GM19395 (cell line): Measurements from ENCODE around the gene ORC2.
"Not testable (repeated sequence)": the region's sequence is repeated elsewhere in the genome, so short reads cannot be mapped to it uniquely, and the experiment has no call there.

Experiments used
- ATAC-seq: cut with Tn5 transposase; IDR thresholded peaks from one replicate; pipeline ENCODE4 v1.9.1; 2021; ENCODE audit warnings: mild to moderate bottlenecking, moderate library complexity; ENCODE audit not compliant: unreplicated experiment

ORC2 gene

GRCh38 chr2:200939832-200940231, 23.6 kb downstream of the ORC2 start:
- no peak for ATAC-seq

DNA sequence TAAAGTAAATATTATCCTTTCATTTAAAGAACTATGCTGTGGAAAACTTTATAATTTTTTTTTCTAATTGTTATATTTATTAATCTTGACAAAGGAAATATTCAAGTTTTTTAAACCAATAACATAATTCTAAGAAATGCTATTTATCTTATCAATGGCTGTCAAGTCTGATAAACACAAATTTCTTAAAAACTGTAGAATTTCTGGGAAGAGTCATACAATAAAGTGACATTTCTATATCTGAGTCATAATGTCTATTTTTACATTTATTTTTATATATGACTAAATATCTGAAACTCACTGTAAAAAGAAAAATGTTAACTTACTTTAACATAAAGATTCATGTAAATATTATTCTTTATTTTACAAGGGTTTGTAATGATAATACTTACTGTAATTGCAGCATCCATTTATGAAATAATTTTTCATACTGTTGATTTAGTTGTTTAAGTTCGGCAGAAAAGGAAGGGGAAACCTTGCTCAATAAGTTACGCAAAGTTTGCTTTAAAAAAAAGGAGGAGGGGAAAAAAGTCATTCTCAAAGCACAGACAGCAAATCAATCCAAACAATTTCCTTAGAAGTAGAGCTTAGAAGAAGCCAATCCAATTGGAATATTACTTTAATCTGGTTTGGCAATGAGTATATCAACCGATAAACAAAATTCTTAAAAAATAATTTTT, 32.4 kb downstream of the ORC2 start:
- no peak for ATAC-seq

GRCh38 chr2:200929334-200930249, 33.9 kb downstream of the ORC2 start:
- ATAC-seq = no peak

GRCh38 chr2:200922439-200922838, 41.0 kb downstream of the ORC2 start:
- no peak for ATAC-seq

GRCh38 chr2:200913654-200914053, 49.8 kb downstream of the ORC2 start:
- no peak for ATAC-seq

DNA sequence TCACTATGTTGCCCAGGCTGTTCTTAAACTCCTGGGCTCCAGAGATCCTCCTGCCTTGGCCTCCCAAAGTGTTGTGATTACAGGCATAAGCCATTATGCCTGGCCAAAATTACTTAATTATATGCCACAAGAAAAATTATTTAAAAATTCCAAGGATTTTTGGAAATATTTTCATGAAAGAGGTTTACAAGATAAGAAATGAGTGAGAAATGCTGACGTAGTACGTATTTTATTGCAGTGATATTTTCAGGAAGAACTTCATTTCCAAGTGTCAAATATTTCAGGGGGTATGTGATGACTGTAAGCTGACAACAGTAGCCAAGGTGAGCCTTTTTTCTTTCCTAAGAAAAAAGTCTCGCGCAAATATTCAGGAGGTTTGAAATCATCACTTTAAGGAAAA, 53.5 kb downstream of the ORC2 start:
- ATAC-seq = no peak

DNA sequence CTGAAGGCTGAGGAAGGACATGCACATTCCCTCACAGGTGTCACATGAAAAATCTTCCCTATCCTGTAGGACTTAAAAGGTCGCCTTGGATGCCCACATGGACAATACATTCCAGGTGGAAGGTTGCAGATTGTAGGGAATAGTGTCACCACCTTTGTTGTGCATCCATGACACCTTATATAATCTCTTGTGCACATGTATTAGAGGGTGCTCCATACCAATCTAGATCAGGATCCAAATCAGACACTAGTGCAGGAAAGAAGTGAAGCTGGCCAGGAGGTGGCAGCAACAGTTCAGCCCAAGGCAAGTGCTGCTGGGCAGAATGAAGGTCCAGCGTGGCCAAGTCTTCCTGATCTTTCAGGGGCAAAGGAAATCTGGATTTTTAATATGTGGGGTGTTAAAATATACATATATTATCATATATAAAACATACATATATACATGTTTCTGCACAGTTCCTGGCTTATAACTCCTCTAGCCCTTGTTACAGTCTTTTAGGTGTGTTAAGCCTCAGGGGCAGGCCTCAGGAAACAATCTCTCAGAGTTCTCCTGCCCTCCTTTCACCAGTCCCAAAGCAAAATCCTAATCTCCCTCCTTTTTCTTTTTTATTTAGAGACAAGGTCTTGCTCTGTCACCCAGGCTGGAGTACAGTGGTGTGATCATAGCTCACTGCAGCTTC, 57.7 kb downstream of the ORC2 start:
- no peak for ATAC-seq

- ATAC-seq = peak; percentile 99
Measured at GRCh38 chr2:200901459-200902072, 61.9 kb downstream of the ORC2 start.

DNA sequence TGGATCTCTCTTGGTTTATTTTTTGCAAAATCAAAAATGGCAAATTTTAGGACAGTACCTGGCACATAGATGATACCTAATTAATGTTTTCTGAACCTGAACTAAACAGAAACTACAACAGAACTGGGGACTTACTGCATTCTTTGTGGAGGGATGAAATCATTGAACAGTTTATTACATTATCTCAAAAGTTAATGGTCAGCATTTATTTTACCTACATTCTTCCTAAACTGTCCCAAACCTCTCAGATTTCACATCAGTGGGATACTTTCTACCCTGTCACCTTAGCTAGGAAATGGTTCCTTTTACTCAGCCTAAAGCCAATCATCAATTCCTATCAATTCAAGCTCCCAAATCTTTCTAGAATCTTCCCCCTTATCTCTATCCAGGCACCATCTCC, 64.0 kb downstream of the ORC2 start:
- ATAC-seq = no peak

GRCh38 chr2:200888704-200889625, 74.5 kb downstream of the ORC2 start, which contains the start of the genes NIF3L1 and PPIL3:
Gene NIF3L1, plus strand, starts transcription at chr2:200889371. Its CDS starts 2,573 bp downstream, at chr2:200891944.
Gene PPIL3, minus strand, starts transcription at chr2:200889077. Its CDS starts 1,462 bp downstream, at chr2:200887615.
- peak; percentile 88 for ATAC-seq

GRCh38 chr2:200881715-200882249, 81.7 kb downstream of the ORC2 start:
- ATAC-seq = not testable (repeated sequence)

- no peak for ATAC-seq
Measured at GRCh38 chr2:200878289-200878880, 85.1 kb downstream of the ORC2 start.

- no peak for ATAC-seq
Measured at GRCh38 chr2:200877443-200877842, 86.0 kb downstream of the ORC2 start.

- ATAC-seq = no peak
Measured at GRCh38 chr2:200873560-200873959, 89.9 kb downstream of the ORC2 start.

DNA sequence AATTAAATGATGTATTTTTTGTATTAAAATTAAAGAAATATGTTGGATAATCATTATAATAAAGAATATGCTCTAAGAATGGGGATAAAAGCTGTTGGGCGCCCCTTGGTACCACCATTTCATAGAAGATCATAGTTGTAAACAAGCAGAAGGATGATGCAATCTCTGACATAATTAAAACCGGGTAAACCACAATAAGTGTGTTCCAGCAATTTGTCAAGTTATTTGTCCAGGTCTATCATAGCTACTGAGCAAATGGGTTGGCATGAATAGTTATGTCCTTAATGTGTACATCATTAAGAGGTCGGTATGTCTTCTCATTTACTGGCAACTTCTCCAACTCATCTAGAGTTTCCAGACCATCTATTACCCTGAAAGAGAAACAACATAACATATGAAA, 92.3 kb downstream of the ORC2 start:
- no peak for ATAC-seq

- no peak for ATAC-seq
Measured at GRCh38 chr2:200869014-200869413, 94.4 kb downstream of the ORC2 start.

GRCh38 chr2:200864176-200865034, 99.1 kb downstream of the ORC2 start, which contains the start of gene CLK1:
Gene CLK1, minus strand, starts transcription at chr2:200864658. Its CDS starts 2,796 bp downstream, at chr2:200861862.
- peak; percentile 79 for ATAC-seq

- ATAC-seq = peak; percentile 15
Measured at GRCh38 chr2:200863782-200864175, 99.7 kb downstream of the ORC2 start.
